GM19240 (cell line): ENCODE measurements around the gene RER1.

Experiments
- DNase-seq: peaks from one replicate; pipeline ENCODE4 v3.0.0; 2011; ENCODE audit warnings: low spot score; ENCODE audit not compliant: insufficient read length

RER1 gene

DNA sequence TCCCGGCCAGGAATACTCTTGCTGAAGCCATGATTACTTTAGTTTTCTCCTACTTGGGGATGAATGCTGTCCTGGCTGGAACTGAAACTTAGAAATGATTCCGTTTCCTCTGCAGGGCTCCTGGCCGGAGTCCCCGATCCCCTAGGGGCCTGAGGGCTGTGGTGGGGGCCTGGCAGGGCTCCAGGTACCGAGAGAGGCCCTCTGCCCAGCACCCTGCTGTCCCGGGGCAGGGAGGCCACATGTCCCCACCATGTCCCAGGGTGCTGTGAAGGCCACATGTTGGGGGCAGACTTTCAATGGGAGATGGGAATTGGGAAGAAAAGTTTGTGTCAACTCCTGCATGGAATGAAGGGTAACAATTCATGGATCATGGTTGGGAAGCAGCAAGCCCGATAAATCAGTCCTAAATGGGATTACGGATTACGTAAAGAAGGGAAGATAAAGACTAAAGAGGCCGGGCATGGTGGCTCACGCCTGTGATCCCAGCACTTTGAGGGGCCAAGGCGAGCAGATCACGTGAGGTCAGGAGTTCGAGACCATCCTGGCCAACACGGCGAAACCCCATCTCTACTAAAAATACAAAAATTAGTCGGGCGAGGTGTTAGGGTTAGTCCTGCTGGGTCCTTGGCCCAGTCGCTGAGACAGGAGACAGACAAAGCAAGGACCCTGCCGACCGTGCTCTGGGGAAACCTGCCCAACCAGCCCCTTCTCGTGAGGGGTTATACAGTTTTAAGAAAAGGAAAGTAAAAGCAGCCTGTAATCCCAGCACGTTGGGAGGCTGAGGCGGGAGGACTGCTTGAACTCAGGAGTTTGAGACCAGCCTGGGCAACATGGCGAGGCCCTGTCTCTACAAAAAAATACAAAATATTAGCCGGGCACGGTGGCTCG lies 37.8 kb upstream of the RER1 start:
- DNase-seq: no peak

DNA sequence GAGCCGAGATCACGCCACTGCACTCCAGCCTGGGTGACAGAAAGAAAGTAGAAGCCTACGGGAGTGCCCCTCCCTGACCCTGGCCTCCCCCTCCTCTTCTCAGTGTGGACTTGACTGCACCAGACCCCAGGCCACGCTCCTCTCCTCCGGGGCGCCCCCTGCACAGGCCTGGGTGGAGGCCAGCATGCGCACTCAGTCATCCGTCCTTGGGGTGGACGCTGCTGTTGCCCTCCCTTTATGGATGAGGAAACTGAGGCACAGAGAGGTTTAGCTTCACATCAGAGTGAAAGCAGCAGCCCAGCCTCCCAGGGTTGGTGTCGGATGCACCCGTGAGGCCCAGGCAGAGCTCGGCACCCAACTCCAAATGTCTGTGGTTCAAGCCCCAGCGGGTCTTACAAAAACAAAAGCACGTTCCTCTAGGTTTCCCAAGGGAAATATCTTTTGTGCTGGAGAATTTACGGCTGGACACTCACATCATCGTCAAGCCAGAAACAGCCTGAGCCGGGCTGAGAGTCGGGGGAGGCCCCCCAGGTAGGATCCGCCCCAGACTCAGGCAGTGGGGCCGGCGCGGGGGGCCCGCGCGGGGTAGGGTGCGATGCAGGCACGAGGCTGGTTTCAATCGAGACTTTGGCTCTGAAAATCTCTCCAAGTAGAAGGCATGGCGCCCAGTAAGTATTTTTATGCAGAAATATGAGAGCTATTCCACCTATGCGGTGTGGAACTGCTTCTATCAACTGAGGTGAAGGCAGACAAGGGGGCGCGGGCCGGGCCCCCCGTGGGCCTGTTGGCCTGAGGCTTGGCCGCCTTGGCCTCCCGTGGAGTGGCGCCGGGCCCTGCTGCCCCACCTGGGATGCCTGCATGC lies 36.9 kb upstream of the RER1 start:
- no peak for DNase-seq

DNA sequence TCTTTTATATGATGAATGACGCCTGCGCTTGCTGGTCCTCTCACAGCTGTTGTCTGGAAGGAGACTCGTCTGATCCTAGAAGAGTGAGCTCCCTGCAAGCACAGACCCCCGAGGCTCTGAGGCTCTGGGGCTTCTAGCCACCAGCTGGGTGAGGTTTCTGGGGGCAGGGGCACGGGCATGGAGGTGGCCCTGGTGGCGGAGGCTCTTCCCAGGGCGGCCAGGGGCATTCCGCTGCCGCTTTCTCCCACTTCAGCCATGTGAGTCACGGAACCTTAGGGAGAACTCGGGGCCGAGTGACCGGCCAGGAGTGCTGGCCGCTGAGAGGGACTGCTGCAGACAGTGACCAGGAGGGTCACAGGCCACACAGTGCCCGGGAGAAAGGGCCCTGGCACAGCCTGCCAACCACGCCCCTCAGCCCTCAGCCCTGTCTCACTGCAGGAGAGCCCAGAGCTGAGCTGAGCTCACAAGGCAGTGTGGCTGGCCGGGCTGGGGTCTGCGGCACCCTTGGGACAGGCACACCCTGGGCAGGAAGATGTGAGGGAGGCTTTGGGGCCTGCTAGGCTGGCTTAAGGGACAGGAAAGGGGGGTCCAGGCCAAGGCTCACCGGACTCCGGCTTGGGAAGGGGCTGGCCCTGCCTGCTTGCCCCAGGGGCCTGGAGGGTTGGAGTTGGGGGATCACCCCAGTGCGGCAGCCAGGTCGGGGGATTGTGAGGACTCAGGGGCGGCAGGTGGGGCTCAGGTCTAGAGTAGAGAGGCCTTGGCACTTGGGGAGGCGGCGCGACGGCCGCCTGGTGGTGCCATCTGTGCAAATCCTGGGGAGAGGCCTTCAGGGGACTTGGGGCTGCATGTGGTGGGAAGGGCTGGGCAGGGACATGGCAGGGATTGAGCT lies 36.0 kb upstream of the RER1 start:
- no peak for DNase-seq

DNA sequence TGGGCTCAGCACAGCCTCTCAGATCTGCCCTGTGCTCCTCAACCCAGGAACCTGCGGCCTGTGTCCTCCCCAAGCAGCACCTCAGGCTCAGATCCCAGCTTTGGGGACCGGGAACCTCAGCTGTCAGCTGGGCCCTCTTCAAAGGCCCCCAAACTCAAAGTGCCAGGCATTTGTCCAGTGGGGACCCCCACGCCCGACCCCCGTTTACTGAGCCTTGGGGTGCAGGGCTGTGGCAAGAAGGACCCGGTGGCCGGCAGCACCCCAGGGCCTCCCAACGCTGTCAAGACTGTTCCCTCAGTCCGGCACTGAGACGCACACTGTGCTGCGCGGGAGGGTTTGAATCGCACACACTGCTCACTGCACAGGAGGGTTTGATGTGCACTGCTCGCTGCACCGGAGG lies 35.2 kb upstream of the RER1 start:
- DNase-seq: no peak

DNA sequence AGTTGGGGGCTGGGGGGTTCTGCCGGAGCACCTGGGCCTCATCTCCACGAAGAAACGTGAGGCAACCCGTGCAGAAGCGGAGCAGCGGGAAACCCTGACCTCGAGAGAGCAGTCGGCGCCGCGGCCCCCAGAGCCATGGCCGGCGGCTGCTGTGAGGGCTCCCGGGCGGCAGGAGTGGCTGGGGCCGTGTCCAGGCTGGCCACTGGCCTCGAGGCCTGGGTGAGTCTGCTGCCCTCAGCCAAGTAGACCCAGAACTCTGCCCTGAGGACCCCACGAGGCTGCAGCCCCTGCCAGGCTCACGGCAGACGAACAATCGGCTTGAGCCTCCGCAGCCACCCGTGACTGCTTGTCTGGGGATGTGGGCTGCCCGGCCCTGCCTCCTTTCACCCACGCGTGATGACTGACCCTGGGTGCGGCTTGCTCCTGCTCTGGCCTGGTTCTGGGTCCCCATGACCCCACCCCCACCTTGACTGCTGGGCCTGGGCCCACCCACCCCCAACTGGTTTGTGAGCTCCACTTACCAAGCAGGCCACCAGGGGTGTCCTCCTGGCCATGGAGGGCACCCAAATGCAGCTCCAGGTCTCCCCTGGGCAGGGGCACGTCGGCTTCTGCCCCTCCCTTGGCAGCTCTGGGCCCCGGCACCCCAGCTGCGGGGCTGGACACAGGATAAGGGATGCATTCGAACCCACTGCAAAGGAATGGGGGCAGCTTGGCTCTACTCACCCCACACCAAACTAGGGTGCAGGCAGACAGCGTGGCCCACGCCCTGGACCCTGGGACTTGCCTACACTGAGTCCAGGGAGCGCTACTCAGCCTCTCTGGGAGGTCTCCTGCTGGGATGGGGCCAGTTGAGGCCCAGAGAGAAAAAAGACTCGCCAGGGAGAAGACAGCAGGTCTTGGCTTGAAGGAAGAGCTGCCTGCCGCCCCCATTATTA lies 34.5 kb upstream of the RER1 start:
- no peak for DNase-seq

DNA sequence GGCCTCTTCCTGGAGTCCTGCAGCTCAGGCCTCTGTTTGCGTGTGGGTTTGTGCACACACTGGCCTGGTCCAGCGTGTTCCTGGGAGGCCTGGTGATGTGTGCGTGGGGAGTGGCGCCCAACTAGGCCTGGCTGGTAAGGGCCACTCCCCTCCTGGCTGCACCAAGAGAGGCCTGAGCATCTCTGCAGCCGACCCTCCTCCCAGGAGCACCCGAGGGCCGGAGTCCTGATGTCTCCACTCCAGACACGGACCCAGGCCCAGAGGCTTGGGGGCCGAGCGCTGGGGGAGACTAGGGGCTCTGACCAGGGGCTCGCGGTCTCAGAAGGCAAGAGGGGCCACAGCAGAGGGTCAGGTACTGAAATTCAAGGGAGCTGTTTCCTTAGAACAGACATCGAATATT lies 33.6 kb upstream of the RER1 start:
- DNase-seq: no peak

DNA sequence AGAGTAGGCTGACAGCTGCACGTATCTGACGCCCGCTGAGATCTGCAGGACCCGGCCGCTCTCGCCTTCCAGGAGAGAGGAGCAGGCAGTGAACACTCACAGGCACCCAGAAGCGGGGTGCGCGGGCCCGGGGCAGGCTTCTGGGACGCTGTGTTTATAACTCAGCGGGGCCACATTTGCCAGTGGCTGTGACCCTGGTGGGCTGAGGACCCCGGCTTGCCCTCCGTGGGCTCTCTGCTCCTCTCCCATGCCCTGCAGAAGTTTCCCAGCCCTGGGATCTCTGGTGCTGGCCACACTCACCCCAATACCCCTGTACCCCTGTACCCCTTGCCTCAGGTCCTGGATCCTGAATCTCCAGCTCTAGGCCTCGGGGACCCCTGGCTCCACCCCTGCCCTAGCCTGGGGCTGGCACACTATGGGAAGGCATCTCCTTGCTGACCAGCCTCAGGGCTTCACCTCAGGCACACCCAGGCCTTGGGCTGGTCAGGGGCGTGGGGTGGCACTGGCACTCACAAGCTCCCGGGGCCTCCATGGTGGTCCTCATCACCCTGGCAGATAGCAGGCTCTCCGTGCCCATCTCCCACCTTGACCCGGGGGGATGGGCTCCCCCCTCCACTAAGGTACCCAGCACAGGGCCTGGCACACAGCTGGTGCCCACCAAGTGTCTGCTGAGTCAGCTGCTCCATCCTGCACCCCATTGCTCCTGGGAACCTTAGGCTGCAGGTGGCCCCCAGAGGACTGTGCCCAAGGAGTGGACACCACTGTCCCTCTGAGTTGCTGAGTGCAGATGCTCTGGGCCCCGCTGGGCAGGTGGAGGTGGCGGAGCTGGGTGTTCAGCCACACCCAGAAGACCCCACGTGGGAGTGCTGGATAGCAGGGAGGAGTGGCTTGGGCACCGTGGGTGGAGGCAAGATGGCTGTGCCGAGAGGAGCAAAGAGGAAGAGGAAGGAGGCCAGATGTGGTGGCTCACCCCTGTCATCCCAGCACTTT lies 32.7 kb upstream of the RER1 start:
- no peak for DNase-seq

DNA sequence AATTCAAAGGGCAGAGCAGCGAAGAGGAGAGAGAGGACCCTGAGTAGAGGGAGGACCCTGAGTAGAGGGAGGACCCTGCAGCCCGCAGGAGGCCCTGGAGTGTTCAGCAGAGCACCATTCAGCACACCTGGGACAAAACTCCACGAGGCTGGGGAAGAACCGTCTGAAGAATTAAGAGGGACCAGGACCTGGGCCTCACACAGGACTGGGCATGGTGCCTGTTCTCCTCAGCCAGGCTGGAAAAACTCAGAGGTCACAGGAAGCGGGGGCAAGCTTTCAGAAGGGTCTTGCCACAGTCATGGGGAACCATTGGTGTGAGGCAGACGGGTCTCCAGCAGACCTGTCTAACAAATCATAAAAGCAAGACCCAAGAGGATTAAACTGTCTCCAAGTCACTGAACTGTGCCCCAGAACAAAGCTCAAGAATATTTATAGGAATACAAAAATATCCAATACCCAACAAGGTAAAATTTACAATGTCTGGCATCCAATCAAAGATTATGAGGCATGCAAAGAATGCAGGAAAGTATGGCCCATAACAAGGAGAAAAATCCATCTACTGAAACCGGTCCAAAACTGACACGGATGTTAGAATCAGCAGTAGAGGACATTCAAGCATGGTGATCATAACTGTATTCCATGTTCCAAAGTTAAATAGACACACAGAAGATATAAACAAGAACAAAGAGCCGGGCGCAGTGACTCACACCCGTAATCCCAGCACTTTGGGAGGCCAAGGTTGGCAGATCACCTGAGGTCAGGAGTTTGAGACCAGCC lies 30.9 kb upstream of the RER1 start:
- DNase-seq: no peak

DNA sequence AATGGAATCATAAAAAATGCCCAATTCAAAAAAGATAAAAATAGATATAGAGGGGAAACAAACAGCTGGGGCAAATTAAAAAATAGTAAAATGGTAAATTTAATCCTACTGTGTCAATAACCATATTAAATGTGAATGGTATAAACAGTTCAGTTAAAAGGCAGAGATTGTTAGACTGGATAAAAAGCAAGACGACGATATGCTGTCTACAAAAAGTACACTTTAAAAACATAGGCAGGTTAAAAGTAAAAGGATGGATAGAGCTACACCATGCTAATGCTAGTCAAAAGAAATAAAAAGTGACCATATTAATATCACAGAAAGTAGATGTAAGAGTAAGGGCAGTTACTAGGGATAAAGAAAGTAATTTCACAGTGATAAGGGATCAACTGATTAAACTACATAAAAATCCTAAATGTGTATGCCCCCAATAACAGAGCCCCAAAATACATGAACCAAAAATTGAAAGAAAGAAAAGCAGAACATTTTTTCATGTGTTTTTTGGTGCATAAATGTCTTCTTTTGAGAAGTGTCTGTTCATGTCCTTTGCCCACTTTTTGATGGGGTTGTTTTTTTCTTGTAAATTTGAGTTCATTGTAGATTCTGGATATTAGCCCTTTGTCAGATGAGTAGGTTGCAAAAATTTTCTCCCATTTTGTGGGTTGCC lies 27.7 kb upstream of the RER1 start:
- DNase-seq: no peak

DNA sequence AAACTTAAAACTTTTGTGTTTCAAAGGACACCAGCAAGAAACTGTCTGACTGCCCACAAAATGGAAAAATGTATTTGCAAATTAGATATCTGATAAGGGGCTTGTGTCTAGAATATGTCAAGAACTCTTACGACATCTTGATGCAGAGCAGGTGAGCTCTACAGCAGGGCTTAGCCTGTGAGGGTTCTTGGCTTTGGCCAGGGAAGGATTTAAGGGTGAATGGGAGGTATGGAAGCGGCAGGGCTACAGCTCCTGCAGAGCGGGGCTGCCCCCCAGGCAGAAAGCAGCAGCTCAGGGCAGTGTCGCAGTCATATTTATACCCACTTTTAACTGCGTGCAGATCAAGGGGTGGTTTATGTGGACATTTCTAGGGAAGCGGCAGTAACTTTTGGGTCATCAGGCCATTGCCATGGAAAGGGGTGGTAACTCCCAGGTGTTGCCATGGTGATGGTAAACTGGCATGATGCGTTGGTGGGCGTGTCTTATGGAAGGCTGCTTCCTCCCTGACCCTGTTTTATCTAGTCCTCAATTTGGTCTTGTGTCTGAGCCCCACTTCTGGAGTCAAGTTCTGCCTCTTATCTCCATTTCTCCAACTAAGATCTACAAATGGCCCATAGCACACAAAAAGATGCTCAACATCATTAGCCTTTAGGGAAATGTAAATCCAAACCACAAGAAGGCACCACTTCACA lies 23.4 kb upstream of the RER1 start:
- no peak for DNase-seq

DNA sequence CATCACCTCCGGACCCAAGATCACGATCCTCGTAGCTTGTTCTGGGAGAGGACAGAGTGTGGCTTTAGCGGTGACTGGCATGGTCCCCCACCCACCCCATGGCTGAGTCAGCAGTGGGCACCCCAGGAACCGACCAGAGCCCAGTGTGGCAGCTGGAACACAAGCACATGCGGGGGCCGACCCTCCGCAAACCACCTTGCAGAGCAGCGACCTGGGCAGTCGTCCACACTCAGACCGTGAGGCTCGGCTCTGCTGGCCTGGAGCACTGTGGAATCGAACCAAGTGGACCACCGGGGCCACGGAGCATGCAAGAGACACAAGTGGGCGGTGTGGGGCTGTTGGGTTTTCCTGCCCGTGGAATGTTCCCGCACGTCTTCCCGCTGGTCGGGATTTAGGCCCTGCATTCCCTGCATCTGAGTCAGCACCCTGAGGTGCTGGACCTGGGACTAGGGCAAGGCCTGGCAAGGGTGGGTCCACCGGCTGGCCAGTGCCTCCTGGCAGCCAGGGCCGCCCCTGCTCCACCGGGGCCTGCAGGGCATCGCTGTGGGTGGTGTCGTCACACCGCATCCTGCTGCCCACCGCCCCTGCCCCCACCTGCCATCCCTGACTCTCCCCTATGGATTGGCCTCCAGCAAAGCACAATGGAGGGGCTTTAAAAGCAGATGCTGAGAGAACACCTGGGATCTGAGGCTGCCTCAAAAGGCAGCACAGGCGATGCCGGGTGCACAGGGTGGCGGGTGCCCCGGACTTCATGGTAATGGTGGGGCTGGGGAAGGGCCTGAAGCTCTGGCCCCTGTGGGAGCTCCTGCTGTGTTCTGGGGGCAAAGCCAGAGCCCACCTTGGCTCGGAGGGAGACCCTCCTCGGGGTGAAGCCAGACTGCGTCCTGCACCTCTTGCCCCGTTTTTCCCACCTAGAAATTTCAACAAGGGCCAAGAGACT lies 18.8 kb upstream of the RER1 start:
- no peak for DNase-seq

DNA sequence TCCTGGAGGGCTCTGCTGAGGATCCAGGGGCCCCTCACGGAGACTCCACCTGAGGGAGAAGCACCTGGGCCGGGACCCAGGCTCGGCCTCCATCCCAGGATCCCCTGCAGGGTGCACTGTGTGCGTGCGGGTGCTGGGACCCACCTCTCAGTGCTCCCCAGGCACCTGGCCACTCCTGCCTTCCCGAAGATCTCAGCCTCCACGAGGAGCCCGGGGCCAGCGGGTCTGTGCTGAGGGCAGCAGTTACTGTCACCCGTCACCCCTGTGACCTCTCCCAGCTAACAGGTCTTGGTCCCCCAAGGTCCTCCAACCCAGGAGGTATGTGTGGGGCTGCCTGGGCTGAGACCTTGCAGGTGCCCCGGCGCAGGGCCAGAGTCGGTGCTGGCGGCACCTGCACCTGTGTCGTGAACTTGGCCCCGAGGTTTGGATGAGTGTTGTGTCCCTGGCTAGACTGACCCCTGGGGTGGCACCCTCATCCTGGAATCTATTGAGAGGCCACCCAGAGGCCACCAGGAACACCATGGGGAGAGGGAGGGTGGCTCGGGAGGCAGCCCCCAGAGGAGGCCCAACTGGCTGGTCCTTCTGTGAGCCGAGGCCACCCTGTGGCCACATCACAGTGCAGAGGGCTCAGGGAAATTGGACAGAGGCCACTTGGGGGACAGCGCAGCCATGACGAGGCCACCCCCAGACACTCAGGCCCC lies 17.9 kb upstream of the RER1 start:
- DNase-seq: no peak

DNA sequence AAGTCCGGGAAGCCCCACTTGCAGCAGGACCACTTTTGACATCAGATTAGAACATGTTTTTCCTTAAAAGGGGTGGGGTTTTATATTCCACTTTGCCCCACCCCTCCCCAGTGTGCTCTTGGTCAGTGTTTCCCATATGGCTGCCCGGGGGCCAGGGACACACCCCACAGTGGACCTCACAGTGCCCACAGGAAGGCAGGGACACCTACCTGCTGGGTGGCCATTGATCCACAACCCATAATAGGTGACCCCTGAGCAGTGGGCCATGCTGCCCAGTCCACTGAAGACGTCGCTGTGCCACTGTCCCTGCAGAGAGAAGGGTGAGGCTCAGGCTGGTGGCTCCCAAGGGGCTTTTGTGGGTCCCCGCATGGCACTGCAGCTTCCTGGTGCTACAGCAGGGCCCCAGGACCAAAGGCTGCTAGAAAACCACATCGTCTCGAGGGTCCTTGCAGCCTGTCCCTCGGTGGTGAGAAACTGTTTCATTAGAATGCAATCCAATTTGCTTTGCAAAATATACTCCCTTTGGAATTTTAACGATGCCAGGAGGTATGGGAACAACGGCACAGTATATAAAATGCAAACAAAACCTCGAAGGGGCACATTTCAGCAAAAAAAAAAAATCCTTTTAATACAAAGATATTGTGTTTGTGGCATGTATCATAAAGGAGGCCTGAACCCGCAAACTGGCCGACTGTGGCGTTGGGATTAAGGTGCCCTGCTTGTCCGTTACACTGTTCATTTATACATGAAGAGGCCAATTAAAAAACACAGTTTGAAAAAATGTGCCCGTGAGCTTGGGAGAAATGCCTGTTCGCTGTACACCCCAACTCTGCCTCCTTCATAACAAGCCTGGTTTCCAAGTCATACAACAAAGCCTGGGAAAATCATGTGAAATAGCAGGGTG lies 17.1 kb upstream of the RER1 start:
- no peak for DNase-seq

DNA sequence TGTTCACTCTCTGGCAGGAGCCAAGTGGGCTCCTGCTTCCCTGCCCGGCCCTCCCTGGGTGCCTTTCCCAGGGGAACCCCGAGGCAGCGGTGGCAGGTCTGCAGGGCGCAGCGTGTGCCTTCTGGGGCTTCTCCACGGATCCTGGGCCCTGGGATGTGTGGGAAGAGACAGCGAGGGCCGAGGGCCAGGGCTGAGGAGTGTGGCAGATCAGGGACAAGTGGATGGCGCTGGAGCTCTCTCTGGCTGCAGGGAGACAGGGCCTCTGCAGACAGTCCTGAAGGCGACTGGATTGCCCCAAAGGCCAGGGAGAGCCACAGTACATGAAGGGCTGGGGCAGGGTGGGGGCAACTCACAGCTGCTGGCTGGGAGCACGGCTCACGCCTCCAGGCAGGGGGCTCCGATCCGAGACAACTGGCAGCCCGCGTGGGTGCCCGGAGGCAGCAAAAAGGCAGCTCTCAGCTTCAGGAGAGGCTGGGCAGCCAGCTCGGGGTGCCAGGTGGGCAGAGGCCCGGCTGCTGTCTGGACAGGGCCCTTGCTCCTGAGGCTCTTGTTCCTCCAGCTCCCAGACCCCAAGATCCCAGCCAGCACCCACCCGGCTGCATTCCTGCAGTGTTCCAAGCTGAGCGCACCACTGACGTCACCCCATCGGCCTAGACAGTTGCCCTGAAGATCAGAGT lies 16.3 kb upstream of the RER1 start:
- no peak for DNase-seq
